ENCODE data around the gene KITLG.
"Not testable (repeated sequence)": the region's sequence is repeated elsewhere in the genome, so short reads cannot be mapped to it uniquely, and the experiment has no call there.

Gene KITLG

GRCh38 chr12:88507851-88508250 lies 72.4 kb downstream of the KITLG start:
- H3K27me3 ChIP-seq (ENCODE audit: control insufficient read depth, insufficient read depth, low read length); H3K9me3 ChIP-seq (ENCODE audit: control insufficient read depth, low read depth, low read length); H3K9ac ChIP-seq (ENCODE audit: low read length); H3K36me3 ChIP-seq (ENCODE audit: control insufficient read depth, low read depth, low read length); H3K4me1 ChIP-seq (ENCODE audit: control insufficient read depth, low read depth, low read length); H3K4me3 ChIP-seq (ENCODE audit: low read length); H3K27ac ChIP-seq (ENCODE audit: low read length): not testable (repeated sequence)

GRCh38 chr12:88507270-88507669 lies 73.0 kb downstream of the KITLG start:
- Histone ChIP-seq H3K4me1 (ENCODE audit: control insufficient read depth, low read depth, low read length) (peaks cover 8% of the 10 kb centered on the region), H3K9me3 (ENCODE audit: control insufficient read depth, low read depth, low read length) (no peaks in the 10 kb centered on the region)

GRCh38 chr12:88505696-88506095 lies 74.6 kb downstream of the KITLG start:
- Histone ChIP-seq H3K27me3 (ENCODE audit: control insufficient read depth, insufficient read depth, low read length) (no peaks in the 10 kb centered on the region), H3K4me1 (ENCODE audit: control insufficient read depth, low read depth, low read length) (peaks cover 8% of the 10 kb centered on the region), H3K9me3 (ENCODE audit: control insufficient read depth, low read depth, low read length) (no peaks in the 10 kb centered on the region), H3K27ac (ENCODE audit: low read length) (no peak overlapping the region), H3K36me3 (ENCODE audit: control insufficient read depth, low read depth, low read length) (no peaks in the 10 kb centered on the region), H3K4me3 (ENCODE audit: low read length) (no peak overlapping the region), H3K9ac (ENCODE audit: low read length) (no peak overlapping the region)

More at GRCh38 chr12:88507270-88507669, 73.0 kb downstream of the KITLG start:
- no peak overlapping the region for H3K27ac ChIP-seq (ENCODE audit: low read length)
- no peak overlapping the region for H3K4me3 ChIP-seq (ENCODE audit: low read length)
- no peak overlapping the region for H3K9ac ChIP-seq (ENCODE audit: low read length)
- no peaks in the 10 kb centered on the region for H3K27me3 ChIP-seq (ENCODE audit: control insufficient read depth, insufficient read depth, low read length)
- H3K36me3 ChIP-seq (ENCODE audit: control insufficient read depth, low read depth, low read length): no peaks in the 10 kb centered on the region

GRCh38 chr12:88503281-88503703 lies 77.0 kb downstream of the KITLG start:
- Histone ChIP-seq H3K4me1 (ENCODE audit: control insufficient read depth, low read depth, low read length) (peaks cover 8% of the 10 kb centered on the region), H3K9me3 (ENCODE audit: control insufficient read depth, low read depth, low read length) (no peaks in the 10 kb centered on the region), H3K36me3 (ENCODE audit: control insufficient read depth, low read depth, low read length) (no peaks in the 10 kb centered on the region), H3K4me3 (ENCODE audit: low read length) (no peak overlapping the region), H3K9ac (ENCODE audit: low read length) (no peak overlapping the region), H3K27ac (ENCODE audit: low read length) (no peak overlapping the region), H3K27me3 (ENCODE audit: control insufficient read depth, insufficient read depth, low read length) (no peaks in the 10 kb centered on the region)

GRCh38 chr12:88501972-88502938 lies 78.0 kb downstream of the KITLG start:
- Histone ChIP-seq H3K4me1 (ENCODE audit: control insufficient read depth, low read depth, low read length) (peaks cover 8% of the 10 kb centered on the region), H3K36me3 (ENCODE audit: control insufficient read depth, low read depth, low read length) (no peaks in the 10 kb centered on the region), H3K27me3 (ENCODE audit: control insufficient read depth, insufficient read depth, low read length) (no peaks in the 10 kb centered on the region), H3K27ac (ENCODE audit: low read length) (no peak overlapping the region), H3K4me3 (ENCODE audit: low read length) (no peak overlapping the region), H3K9ac (ENCODE audit: low read length) (no peak overlapping the region), H3K9me3 (ENCODE audit: control insufficient read depth, low read depth, low read length) (no peaks in the 10 kb centered on the region)

- Histone ChIP-seq H3K4me3 (ENCODE audit: low read length) (no peak overlapping the region), H3K9ac (ENCODE audit: low read length) (no peak overlapping the region), H3K9me3 (ENCODE audit: control insufficient read depth, low read depth, low read length) (no peaks in the 10 kb centered on the region), H3K36me3 (ENCODE audit: control insufficient read depth, low read depth, low read length) (no peaks in the 10 kb centered on the region), H3K27me3 (ENCODE audit: control insufficient read depth, insufficient read depth, low read length) (no peaks in the 10 kb centered on the region), H3K27ac (ENCODE audit: low read length) (no peak overlapping the region), H3K4me1 (ENCODE audit: control insufficient read depth, low read depth, low read length) (no peaks in the 10 kb centered on the region)
These were observed 83.3 kb downstream of the KITLG start for GRCh38 chr12:88496891-88497371.

GRCh38 chr12:88496429-88496828 lies 83.8 kb downstream of the KITLG start:
- no peak overlapping the region for H3K27ac ChIP-seq (ENCODE audit: low read length)
- H3K9ac ChIP-seq (ENCODE audit: low read length): no peak overlapping the region
- H3K4me3 ChIP-seq (ENCODE audit: low read length): no peak overlapping the region
- no peaks in the 10 kb centered on the region for H3K4me1 ChIP-seq (ENCODE audit: control insufficient read depth, low read depth, low read length)
- no peaks in the 10 kb centered on the region for H3K9me3 ChIP-seq (ENCODE audit: control insufficient read depth, low read depth, low read length)
- no peaks in the 10 kb centered on the region for H3K27me3 ChIP-seq (ENCODE audit: control insufficient read depth, insufficient read depth, low read length)
- H3K36me3 ChIP-seq (ENCODE audit: control insufficient read depth, low read depth, low read length): no peaks in the 10 kb centered on the region

- Histone ChIP-seq H3K27ac (ENCODE audit: low read length) (no peak overlapping the region), H3K36me3 (ENCODE audit: control insufficient read depth, low read depth, low read length) (no peaks in the 10 kb centered on the region), H3K27me3 (ENCODE audit: control insufficient read depth, insufficient read depth, low read length) (no peaks in the 10 kb centered on the region), H3K9ac (ENCODE audit: low read length) (no peak overlapping the region), H3K4me3 (ENCODE audit: low read length) (no peak overlapping the region), H3K9me3 (ENCODE audit: control insufficient read depth, low read depth, low read length) (no peaks in the 10 kb centered on the region), H3K4me1 (ENCODE audit: control insufficient read depth, low read depth, low read length) (no peaks in the 10 kb centered on the region)
These were observed 85.2 kb downstream of the KITLG start for GRCh38 chr12:88495031-88495430.

- Histone ChIP-seq H3K9ac (ENCODE audit: low read length) (no peak overlapping the region), H3K36me3 (ENCODE audit: control insufficient read depth, low read depth, low read length) (no peaks in the 10 kb centered on the region), H3K4me1 (ENCODE audit: control insufficient read depth, low read depth, low read length) (no peaks in the 10 kb centered on the region), H3K4me3 (ENCODE audit: low read length) (no peak overlapping the region), H3K9me3 (ENCODE audit: control insufficient read depth, low read depth, low read length) (no peaks in the 10 kb centered on the region), H3K27me3 (ENCODE audit: control insufficient read depth, insufficient read depth, low read length) (no peaks in the 10 kb centered on the region), H3K27ac (ENCODE audit: low read length) (no peak overlapping the region)
These were observed 85.8 kb downstream of the KITLG start for GRCh38 chr12:88494520-88494919.

- Histone ChIP-seq H3K27me3 (ENCODE audit: control insufficient read depth, insufficient read depth, low read length) (no peaks in the 10 kb centered on the region), H3K36me3 (ENCODE audit: control insufficient read depth, low read depth, low read length) (no peaks in the 10 kb centered on the region), H3K27ac (ENCODE audit: low read length) (no peak overlapping the region), H3K4me3 (ENCODE audit: low read length) (no peak overlapping the region), H3K4me1 (ENCODE audit: control insufficient read depth, low read depth, low read length) (no peaks in the 10 kb centered on the region), H3K9me3 (ENCODE audit: control insufficient read depth, low read depth, low read length) (no peaks in the 10 kb centered on the region), H3K9ac (ENCODE audit: low read length) (no peak overlapping the region)
These were observed 86.6 kb downstream of the KITLG start for GRCh38 chr12:88493636-88494035.

GRCh38 chr12:88490425-88490824 lies 89.8 kb downstream of the KITLG start:
- Histone ChIP-seq H3K4me3 (ENCODE audit: low read length) (no peak overlapping the region), H3K9ac (ENCODE audit: low read length) (no peak overlapping the region), H3K36me3 (ENCODE audit: control insufficient read depth, low read depth, low read length) (no peaks in the 10 kb centered on the region), H3K27me3 (ENCODE audit: control insufficient read depth, insufficient read depth, low read length) (no peaks in the 10 kb centered on the region), H3K4me1 (ENCODE audit: control insufficient read depth, low read depth, low read length) (no peaks in the 10 kb centered on the region), H3K27ac (ENCODE audit: low read length) (no peak overlapping the region), H3K9me3 (ENCODE audit: control insufficient read depth, low read depth, low read length) (no peaks in the 10 kb centered on the region)

- H3K27ac ChIP-seq (ENCODE audit: low read length): no peak overlapping the region
- H3K9me3 ChIP-seq (ENCODE audit: control insufficient read depth, low read depth, low read length): no peaks in the 10 kb centered on the region
- no peak overlapping the region for H3K9ac ChIP-seq (ENCODE audit: low read length)
These were observed 107.5 kb downstream of the KITLG start for GRCh38 chr12:88472775-88473174.

More at GRCh38 chr12:88472775-88473174, 107.5 kb downstream of the KITLG start:
- Histone ChIP-seq H3K4me1 (ENCODE audit: control insufficient read depth, low read depth, low read length) (peaks cover 18% of the 10 kb centered on the region), H3K4me3 (ENCODE audit: low read length) (no peak overlapping the region), H3K36me3 (ENCODE audit: control insufficient read depth, low read depth, low read length) (no peaks in the 10 kb centered on the region), H3K27me3 (ENCODE audit: control insufficient read depth, insufficient read depth, low read length) (no peaks in the 10 kb centered on the region)

Data from iPS-18a (cell line).